GM04504 (cell line): Measurements from ENCODE around the gene CDH20.

Experiments
- DNase-seq: peaks from one replicate; pipeline ENCODE4 v3.0.0-alpha.2; 2012; ENCODE audit warnings: low read depth

The CDH20 gene

GRCh38 chr18:61333271-61333745 is at the start of gene CDH20:
Gene CDH20, plus strand, starts transcription at chr18:61333430.
- no peak for DNase-seq

GRCh38 chr18:61284039-61284438 is 49.2 kb upstream of the CDH20 start:
- DNase-seq = no peak

DNA sequence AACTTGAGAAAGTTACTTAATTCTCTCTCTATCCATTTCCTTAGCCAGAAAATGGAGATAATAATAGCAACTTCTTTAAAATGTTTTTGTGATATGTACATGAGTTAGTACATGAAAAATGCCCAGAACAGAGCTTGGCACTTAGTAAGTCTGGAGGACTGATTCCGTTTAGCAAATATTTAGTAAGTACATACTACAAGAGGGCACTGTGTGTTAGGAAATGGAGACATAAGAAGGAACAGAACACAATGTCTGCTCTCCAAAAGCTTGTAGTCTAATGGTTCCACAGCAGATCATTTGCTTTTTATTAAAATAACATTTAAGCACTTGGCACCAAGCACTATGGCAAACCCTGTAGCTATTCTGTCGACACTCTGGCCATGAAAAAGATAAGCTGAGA is 47.5 kb upstream of the CDH20 start:
- no peak for DNase-seq

GRCh38 chr18:61286867-61287266 is 46.4 kb upstream of the CDH20 start:
- no peak for DNase-seq

DNA sequence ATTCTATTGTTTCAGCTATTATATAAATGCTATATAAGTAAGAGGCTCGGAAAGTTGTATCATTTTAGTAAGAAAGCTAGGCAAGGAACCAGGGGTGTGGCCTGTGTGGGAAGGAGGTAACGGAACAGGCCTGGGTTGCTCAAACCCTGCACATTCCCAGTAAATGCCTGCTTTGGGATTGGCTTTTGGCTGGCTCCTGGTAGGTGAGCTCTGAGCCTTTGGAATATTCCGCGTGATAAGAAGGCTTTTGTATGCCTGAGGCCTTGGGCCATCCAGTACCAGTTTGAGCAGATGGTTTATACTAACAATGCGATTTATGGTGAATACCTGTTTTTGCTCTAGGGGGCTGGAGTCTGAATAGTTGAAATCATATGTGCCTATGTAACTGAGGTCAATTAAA is 42.6 kb upstream of the CDH20 start:
- DNase-seq = no peak

- DNase-seq = no peak
Observed at GRCh38 chr18:61292280-61293035, 40.8 kb upstream of the CDH20 start.

DNA sequence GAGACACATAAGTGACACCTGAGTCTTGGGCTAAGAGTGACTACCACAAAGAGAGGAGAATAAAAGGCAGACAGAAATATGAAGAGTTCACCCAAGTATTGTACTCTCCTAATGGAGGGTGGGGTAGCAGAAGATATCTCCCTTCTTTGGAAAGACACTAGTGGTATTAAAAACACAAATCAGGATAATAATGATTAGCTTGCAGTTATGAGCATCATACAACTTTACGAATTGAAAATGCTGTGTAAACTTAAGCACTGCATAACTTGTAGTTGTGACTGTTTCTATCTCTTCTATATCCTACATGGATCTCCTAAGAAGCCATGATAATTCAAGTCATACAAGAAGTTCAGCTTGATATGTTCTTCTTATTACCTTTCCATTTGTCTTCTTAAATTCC is 38.1 kb upstream of the CDH20 start:
- DNase-seq = no peak

- DNase-seq = no peak
Observed at GRCh38 chr18:61308004-61308403, 25.2 kb upstream of the CDH20 start.

DNA sequence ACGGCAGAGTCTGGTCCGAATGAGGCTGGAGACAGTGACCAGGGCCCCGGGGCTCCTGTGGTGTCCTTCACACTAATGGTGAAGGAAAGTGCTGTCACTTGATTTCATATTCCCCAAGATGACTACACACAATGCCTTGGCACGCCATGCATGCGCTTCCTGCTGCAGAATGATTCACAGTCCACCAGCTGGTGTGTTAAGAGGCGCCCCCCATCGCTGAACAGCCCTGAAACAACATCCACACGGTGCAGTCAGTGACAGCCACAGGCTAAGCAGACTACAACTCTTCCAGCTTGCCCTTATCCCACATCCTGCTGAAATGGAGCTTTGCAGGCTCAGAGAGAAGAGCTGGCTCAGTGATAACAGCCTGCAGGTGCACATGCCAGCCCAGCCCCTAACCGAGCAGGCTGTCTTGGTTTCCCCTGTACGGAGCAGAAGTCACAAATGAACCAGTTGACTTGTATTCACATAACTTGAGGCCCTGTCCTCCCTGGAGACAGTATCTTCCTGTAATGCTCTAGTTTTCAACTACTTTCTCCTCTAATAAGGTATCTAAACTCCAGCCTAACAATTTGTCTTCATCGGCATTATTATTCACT is 24.3 kb upstream of the CDH20 start:
- DNase-seq = no peak

DNA sequence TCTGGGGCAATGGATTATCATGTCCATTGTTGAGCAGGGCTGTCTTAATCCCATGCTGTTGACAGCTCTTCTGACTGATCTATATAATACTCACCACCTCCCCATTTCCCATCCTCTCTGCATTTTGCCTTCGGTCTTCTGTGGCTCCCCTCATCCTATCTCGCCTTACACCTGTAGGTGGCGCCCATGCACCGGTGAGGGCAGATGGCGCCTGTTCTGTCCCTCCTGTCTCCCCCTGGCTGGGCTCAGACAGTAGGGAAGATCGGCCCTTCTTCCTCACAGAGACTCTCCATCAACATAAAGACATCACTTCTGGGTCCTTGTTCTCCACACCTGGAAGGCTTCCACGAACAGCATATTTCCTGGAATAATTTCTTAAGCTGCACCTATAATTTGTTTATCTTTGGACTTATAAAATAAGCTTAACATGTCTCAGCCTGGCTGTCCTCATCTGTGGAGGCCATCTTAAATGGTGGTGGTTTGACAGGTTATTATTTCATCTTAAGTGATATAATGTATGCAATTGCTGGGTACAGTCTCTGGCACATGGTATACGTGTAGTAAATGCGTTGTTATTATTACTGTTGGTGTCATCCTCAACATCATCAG is 10.9 kb upstream of the CDH20 start:
- peak; percentile 28 for DNase-seq

DNA sequence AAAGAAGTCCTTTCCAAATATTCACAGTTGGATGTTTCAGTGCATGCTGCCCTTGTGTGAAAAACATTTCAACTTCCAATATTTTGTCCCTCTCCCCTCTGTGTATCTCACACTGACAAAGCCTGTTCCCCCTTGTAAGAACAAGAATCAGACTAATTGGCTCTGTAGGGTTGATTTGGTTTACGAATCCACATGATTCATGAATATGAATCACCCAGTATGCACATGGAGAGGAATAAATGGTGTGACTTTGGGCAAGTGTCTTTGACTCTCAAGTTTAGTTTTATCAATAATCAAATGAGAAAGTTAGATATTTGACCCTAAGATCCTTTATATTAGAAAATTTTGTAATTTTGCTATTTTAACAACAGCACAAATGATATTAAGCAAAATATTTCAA is 9.3 kb upstream of the CDH20 start:
- DNase-seq = no peak

GRCh38 chr18:61326407-61326806 is 6.8 kb upstream of the CDH20 start:
- DNase-seq = no peak

GRCh38 chr18:61329398-61329797 is 3.8 kb upstream of the CDH20 start:
- no peak for DNase-seq

DNA sequence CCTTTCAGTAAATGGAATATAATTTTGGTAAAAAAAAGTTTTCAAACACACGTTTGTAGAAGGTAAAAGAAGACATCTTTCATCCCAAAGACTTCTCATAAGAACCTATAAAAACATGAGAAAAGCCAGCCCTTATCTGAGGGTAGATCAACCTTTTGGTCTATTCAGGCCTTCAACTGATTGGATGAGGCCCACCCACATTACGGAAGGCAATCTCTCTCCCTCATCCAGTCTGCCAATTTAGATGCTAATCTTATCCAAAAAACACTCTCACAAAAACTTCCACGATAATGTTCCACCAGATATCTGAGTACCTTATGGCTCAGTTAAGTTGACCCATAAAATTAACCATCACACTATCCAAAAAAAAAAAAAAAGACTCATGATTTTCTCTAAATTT is 2.2 kb upstream of the CDH20 start:
- DNase-seq = no peak

DNA sequence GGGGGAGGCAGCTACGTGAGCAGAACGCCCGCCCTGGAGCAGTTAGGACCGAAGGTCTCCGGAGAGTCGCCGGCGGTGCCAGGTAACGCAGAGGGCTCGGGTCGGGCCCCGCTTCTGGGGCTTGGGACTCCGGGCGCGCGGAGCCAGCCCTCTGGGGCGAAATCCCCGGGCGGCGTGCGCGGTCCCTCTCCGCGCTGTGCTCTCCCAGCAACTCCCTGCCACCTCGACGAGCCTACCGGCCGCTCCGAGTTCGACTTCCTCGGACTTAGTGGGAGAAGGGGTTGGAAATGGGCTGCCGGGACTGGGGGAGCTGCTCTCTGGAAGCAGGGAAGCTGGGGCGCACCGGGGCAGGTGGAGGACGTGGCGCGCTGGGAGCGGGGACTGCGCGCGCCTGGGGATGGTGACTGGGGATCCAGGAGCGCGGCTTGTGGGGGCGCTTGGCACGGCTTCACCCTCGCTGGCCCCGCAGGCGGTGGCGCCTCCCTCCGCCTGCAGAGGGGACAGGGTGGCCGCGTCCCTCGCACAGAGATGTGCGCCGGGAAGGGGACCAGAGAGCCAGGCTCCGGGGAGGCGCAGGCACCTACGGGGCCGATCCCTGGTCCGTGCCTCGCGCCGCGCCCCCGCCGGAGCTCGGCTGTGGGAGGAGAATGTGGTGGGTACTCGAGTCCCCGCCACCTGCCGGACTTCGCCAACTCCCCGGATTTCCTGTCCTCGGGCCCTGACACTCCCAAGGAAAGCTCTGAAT is 688 bp downstream of the CDH20 start:
- no peak for DNase-seq

GRCh38 chr18:61334491-61334850 is 1.2 kb downstream of the CDH20 start:
- DNase-seq = no peak

GRCh38 chr18:61334951-61335683 is 1.9 kb downstream of the CDH20 start:
- no peak for DNase-seq

DNA sequence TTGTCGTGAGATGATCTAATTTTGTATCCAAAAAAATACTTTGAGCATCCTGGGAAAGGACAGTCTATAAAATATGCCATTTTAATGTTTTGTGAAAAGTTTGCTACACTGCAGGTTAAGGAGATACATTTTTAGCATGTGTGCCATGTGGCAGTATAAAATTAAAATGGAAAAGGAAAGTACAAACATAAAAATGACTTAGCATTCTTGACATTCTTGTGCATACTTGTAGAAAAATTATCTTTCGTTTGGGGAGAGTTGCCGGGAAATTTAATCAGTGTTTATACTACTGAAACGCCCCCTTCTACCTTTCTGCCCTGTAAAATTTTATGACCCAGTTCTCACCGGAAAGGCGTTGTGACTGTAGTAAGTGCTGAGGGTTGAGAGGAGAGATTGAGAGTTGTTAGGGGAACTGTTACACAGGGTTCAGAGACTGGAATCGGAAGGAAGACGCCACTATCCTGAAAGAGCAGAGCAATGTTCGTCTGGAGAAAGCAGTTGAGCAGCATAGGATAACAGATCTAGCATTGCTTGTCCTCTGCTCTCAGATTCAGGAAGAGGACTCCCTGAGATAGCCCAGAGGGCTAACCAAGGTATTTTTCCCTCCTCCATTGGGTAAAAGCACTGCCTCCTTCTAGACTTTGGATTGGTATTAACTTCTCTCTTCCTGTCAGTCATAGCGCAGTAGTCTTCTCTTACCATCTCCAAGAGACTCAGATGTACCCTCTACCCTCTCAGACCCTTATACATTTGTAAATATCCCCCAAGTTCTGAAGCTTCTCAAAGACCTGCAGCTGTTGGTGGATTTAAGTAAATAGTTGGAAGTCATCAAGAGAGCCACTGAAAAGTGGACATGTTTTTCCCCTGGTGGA is 2.7 kb downstream of the CDH20 start:
- DNase-seq = no peak

DNA sequence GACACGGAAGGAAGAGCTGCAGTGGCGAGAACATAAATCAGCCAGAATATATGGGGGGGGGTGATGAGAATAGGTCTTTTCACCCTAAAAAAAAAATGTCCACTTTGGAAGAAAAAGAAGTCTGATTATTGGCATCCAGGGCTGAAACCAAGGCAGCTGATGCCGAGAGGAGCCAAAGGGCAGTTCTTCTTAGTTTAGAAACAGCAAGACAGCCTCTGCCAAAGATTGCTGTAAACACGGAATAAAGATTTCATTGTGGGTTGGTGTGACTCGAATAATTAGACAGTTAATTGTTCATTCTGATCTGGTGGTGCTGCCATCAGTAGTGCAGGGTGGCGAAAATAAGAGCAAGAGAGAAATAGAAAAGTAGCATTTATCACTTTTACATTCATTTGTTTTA is 3.5 kb downstream of the CDH20 start:
- DNase-seq = no peak

- no peak for DNase-seq
Observed at GRCh38 chr18:61337527-61337926, 4.3 kb downstream of the CDH20 start.

- no peak for DNase-seq
Observed at GRCh38 chr18:61340148-61340547, 6.9 kb downstream of the CDH20 start.
